HG03108 (cell line): ENCODE data around the gene CA5A.
"Not testable (repeated sequence)": the region's sequence is repeated elsewhere in the genome, so short reads cannot be mapped to it uniquely, and the experiment has no call there.

Experiments used
- ATAC-seq: cut with Tn5 transposase; IDR thresholded peaks from one replicate; pipeline ENCODE4 v1.9.1; 2021; ENCODE audit warnings: moderate library complexity; ENCODE audit not compliant: unreplicated experiment

Gene CA5A

GRCh38 chr16:87936375-87937230, at the start of gene CA5A:
CA5A (minus strand) TSS chr16:87936529; CDS start chr16:87936450, 79 bp downstream.
- ATAC-seq: no peak

- not testable (repeated sequence) for ATAC-seq
Observed at GRCh38 chr16:87985493-87985892, 49.2 kb upstream of the CA5A start.

- no peak for ATAC-seq
Observed at GRCh38 chr16:87984632-87985267, 48.4 kb upstream of the CA5A start.

- ATAC-seq: not testable (repeated sequence)
Observed at GRCh38 chr16:87984180-87984579, 47.9 kb upstream of the CA5A start.

GRCh38 chr16:87983737-87984097, 47.4 kb upstream of the CA5A start:
- ATAC-seq: not testable (repeated sequence)

GRCh38 chr16:87983072-87983736, 46.9 kb upstream of the CA5A start:
- not testable (repeated sequence) for ATAC-seq

GRCh38 chr16:87982581-87983041, 46.3 kb upstream of the CA5A start:
- no peak for ATAC-seq

- not testable (repeated sequence) for ATAC-seq
Observed at GRCh38 chr16:87981376-87981775, 45.0 kb upstream of the CA5A start.

GRCh38 chr16:87979911-87980630, 43.7 kb upstream of the CA5A start:
- not testable (repeated sequence) for ATAC-seq

GRCh38 chr16:87979352-87979751, 43.0 kb upstream of the CA5A start:
- ATAC-seq: no peak

GRCh38 chr16:87978127-87978526, 41.8 kb upstream of the CA5A start:
- no peak for ATAC-seq

GRCh38 chr16:87976665-87977064, 40.3 kb upstream of the CA5A start:
- no peak for ATAC-seq

- ATAC-seq: no peak
Observed at GRCh38 chr16:87974178-87974577, 37.8 kb upstream of the CA5A start.

- ATAC-seq: no peak
Observed at GRCh38 chr16:87973717-87974116, 37.4 kb upstream of the CA5A start.

- ATAC-seq: no peak
Observed at GRCh38 chr16:87971933-87972332, 35.6 kb upstream of the CA5A start.

- ATAC-seq: no peak
Observed at GRCh38 chr16:87970186-87970585, 33.9 kb upstream of the CA5A start.

GRCh38 chr16:87968541-87968940, 32.2 kb upstream of the CA5A start:
- ATAC-seq: no peak

GRCh38 chr16:87966685-87967185, 30.4 kb upstream of the CA5A start:
- ATAC-seq: no peak

GRCh38 chr16:87966064-87966645, 29.8 kb upstream of the CA5A start:
- ATAC-seq: no peak

GRCh38 chr16:87965417-87965816, 29.1 kb upstream of the CA5A start:
- no peak for ATAC-seq
